ENCODE results near the gene RNF150.

Gene RNF150

GRCh38 chr4:141130947-141131605 lies 2.2 kb downstream of the RNF150 start:
- no peak for DNase-seq

- no peak for DNase-seq
Observed at GRCh38 chr4:141127884-141128283, 5.4 kb downstream of the RNF150 start.

GRCh38 chr4:141126769-141127168 lies 6.5 kb downstream of the RNF150 start:
- no peak for DNase-seq

GRCh38 chr4:141124224-141124623 lies 9.0 kb downstream of the RNF150 start:
- DNase-seq = no peak

- DNase-seq = no peak
Observed at GRCh38 chr4:141121768-141122454, 11.4 kb downstream of the RNF150 start.

- DNase-seq = no peak
Observed at GRCh38 chr4:141121101-141121500, 12.2 kb downstream of the RNF150 start.

GRCh38 chr4:141120036-141120593 lies 13.2 kb downstream of the RNF150 start:
- DNase-seq = no peak

GRCh38 chr4:141119071-141119470 lies 14.2 kb downstream of the RNF150 start:
- DNase-seq = no peak

GRCh38 chr4:141118381-141118780 lies 14.9 kb downstream of the RNF150 start:
- no peak for DNase-seq

GRCh38 chr4:141117935-141118334 lies 15.3 kb downstream of the RNF150 start:
- DNase-seq = no peak

GRCh38 chr4:141109983-141110382 lies 23.3 kb downstream of the RNF150 start:
- no peak for DNase-seq

- no peak for DNase-seq
Observed at GRCh38 chr4:141107927-141108326, 25.3 kb downstream of the RNF150 start.

GRCh38 chr4:141102367-141102766 lies 30.9 kb downstream of the RNF150 start:
- DNase-seq = no peak

- DNase-seq = no peak
Observed at GRCh38 chr4:141101511-141101910, 31.8 kb downstream of the RNF150 start.

GRCh38 chr4:141099326-141099725 lies 33.9 kb downstream of the RNF150 start:
- no peak for DNase-seq

- DNase-seq = no peak
Observed at GRCh38 chr4:141098163-141098562, 35.1 kb downstream of the RNF150 start.

GRCh38 chr4:141090473-141090872 lies 42.8 kb downstream of the RNF150 start:
- no peak for DNase-seq

GRCh38 chr4:141081921-141082395 lies 51.3 kb downstream of the RNF150 start:
- no peak for DNase-seq

GRCh38 chr4:141080668-141081067 lies 52.6 kb downstream of the RNF150 start:
- DNase-seq = no peak

GRCh38 chr4:141079393-141079930 lies 53.8 kb downstream of the RNF150 start:
- no peak for DNase-seq

- no peak for DNase-seq
Observed at GRCh38 chr4:141078871-141079270, 54.4 kb downstream of the RNF150 start.

- DNase-seq = no peak
Observed at GRCh38 chr4:141077611-141078225, 55.6 kb downstream of the RNF150 start.

- DNase-seq = no peak
Observed at GRCh38 chr4:141075553-141075952, 57.7 kb downstream of the RNF150 start.
